OCI-LY3 (cell line): ENCODE results near the gene HSD17B2.

ENCODE experiments used
- CTCF ChIP-seq: fragments of 200-600, 300-600 bp; sonication (generic); IDR thresholded peaks from 2 replicates; pipeline ENCODE4 v1.5.1; 2014; ENCODE audit warnings: antibody characterized with exemption, low read length, low read depth
- EZH2phosphoT487 ChIP-seq: fragments of 200-600 bp; shearing (Covaris generic); IDR thresholded peaks from 2 replicates; pipeline ENCODE4 v1.6.1; 2018; ENCODE audit warnings: antibody characterized with exemption, mixed run types, low read depth

GRCh38 chr16:82063456-82064082 lies 28.5 kb downstream of the HSD17B2 start:
- TF ChIP-seq CTCF (no peak), EZH2phosphoT487 (no peak)
